SK-MEL-5 (cell line): Measurements from ENCODE around the gene SPINT1. TPM values are rescaled to one million over a fixed set of nuclear protein-coding genes. Genes with fewer than 3 reads are reported as not detected.

Experiments
- DNase-seq: peaks from one replicate; pipeline ENCODE4 v3.0.0-alpha.2; 2016; ENCODE audit warnings: low read depth, low spot score
- in situ Hi-C: cut with HindIII; loops from 2 replicates; pipeline ENCODE4 v1.10.0; 2016; ENCODE audit warnings: low sequenced_read_pairs, high pct_unique_total_duplicates, low pct_unique_long_range_greater_than_20kb
- polyA plus RNA-seq, 2 experiments: library from polyadenylated mRNA; depleted of rRNA; stranded (reverse); fragments of >200 nt; gene quantifications; 2 replicates each; pipeline ENCODE4 v1.2.3, GENCODE V29; 2015
- total RNA-seq: library from RNA; depleted of rRNA; stranded (reverse); fragments of >200 nt; shearing (Covaris generic); gene quantifications from 2 replicates; pipeline ENCODE4 v1.2.3, GENCODE V29; 2014; rRNA removed

SPINT1 gene
- 0.32 and 1.4 TPM in 2 replicates for total RNA-seq
- polyA plus RNA-seq (2015; cell fraction: cytosol; rRNA removed) = 0.38 and 0.81 TPM in 2 replicates
- polyA plus RNA-seq (2015; cell fraction: nucleus; rRNA removed) = 1.6 TPM in 1 of 2 replicates, not detected in the other

GRCh38 chr15:40843885-40844695 is at the start of gene SPINT1:
TSS of gene SPINT1 (plus strand) at chr15:40844048. CDS start at chr15:40844555, 507 bp downstream.
- in situ Hi-C loops = no loop called here
- DNase-seq = no peak

- DNase-seq = no peak
- in situ Hi-C loops = no loop called here
Observed at GRCh38 chr15:40796041-40796440, 47.8 kb upstream of the SPINT1 start.

GRCh38 chr15:40796512-40796911 is 47.3 kb upstream of the SPINT1 start:
- in situ Hi-C loops = no loop called here
- DNase-seq = no peak

- no peak for DNase-seq
- in situ Hi-C loops = no loop called here
Observed at GRCh38 chr15:40799523-40799922, 44.3 kb upstream of the SPINT1 start.

- in situ Hi-C loops = no loop called here
- DNase-seq = no peak
Observed at GRCh38 chr15:40803076-40803475, 40.8 kb upstream of the SPINT1 start.

GRCh38 chr15:40803688-40804087 is 40.2 kb upstream of the SPINT1 start:
- in situ Hi-C loops = no loop called here
- no peak for DNase-seq

GRCh38 chr15:40806672-40807027 is 37.2 kb upstream of the SPINT1 start:
- in situ Hi-C loops = no loop called here
- no peak for DNase-seq

GRCh38 chr15:40807028-40807887 is 36.6 kb upstream of the SPINT1 start, which contains the start of the genes DNAJC17 and ZFYVE19:
TSS of gene DNAJC17 (minus strand) at chr15:40807473. CDS start at chr15:40807446, 27 bp downstream.
TSS of gene ZFYVE19 (plus strand) at chr15:40807089. CDS start at chr15:40807590, 501 bp downstream.
- in situ Hi-C loops = no loop called here

GRCh38 chr15:40807888-40808461 is 35.9 kb upstream of the SPINT1 start:
- in situ Hi-C loops = no loop called here
- no peak for DNase-seq

More at GRCh38 chr15:40807028-40807887, 36.6 kb upstream of the SPINT1 start, which contains the start of the genes DNAJC17 and ZFYVE19:
- DNase-seq = peak; percentile 99

- in situ Hi-C loops = no loop called here
- no peak for DNase-seq
Observed at GRCh38 chr15:40808861-40809450, 34.9 kb upstream of the SPINT1 start.

- DNase-seq = no peak
- in situ Hi-C loops = no loop called here
Observed at GRCh38 chr15:40812721-40813425, 31.0 kb upstream of the SPINT1 start.

- in situ Hi-C loops = no loop called here
- peak; percentile 15 for DNase-seq
Observed at GRCh38 chr15:40815042-40815698, 28.7 kb upstream of the SPINT1 start.

GRCh38 chr15:40819048-40819447 is 24.8 kb upstream of the SPINT1 start:
- in situ Hi-C loops = no loop called here
- no peak for DNase-seq

- no peak for DNase-seq
- in situ Hi-C loops = no loop called here
Observed at GRCh38 chr15:40821195-40821594, 22.7 kb upstream of the SPINT1 start.

GRCh38 chr15:40823572-40824343 is 20.1 kb upstream of the SPINT1 start:
- in situ Hi-C loops = no loop called here
- no peak for DNase-seq
